ENCODE results near the gene GABBR2.

DNA sequence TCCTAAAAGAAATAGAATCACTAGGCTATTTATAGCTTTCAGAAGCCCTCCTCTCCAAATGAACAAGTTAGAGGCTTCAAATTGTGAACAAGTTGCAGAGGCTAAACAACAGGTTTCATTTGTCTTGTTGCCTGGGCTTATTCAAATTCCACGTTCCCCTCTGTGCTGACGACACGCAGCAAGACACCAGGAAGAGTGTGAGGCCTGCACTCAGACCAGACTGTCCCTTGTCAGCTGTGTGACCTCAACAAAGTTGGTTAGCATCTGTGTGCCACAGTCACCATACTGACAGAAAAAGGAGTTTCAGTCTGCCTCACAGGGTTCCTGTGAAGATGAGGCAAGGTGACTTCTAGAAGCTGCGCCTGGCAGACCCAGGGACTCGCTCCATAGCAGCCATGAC lies 22.1 kb upstream of the GABBR2 start:
- TF ChIP-seq EP300 (IDR thresholded peaks at IDR 0.05; ENCODE audit: low read length): no peak
- TF ChIP-seq, protein P1, sequence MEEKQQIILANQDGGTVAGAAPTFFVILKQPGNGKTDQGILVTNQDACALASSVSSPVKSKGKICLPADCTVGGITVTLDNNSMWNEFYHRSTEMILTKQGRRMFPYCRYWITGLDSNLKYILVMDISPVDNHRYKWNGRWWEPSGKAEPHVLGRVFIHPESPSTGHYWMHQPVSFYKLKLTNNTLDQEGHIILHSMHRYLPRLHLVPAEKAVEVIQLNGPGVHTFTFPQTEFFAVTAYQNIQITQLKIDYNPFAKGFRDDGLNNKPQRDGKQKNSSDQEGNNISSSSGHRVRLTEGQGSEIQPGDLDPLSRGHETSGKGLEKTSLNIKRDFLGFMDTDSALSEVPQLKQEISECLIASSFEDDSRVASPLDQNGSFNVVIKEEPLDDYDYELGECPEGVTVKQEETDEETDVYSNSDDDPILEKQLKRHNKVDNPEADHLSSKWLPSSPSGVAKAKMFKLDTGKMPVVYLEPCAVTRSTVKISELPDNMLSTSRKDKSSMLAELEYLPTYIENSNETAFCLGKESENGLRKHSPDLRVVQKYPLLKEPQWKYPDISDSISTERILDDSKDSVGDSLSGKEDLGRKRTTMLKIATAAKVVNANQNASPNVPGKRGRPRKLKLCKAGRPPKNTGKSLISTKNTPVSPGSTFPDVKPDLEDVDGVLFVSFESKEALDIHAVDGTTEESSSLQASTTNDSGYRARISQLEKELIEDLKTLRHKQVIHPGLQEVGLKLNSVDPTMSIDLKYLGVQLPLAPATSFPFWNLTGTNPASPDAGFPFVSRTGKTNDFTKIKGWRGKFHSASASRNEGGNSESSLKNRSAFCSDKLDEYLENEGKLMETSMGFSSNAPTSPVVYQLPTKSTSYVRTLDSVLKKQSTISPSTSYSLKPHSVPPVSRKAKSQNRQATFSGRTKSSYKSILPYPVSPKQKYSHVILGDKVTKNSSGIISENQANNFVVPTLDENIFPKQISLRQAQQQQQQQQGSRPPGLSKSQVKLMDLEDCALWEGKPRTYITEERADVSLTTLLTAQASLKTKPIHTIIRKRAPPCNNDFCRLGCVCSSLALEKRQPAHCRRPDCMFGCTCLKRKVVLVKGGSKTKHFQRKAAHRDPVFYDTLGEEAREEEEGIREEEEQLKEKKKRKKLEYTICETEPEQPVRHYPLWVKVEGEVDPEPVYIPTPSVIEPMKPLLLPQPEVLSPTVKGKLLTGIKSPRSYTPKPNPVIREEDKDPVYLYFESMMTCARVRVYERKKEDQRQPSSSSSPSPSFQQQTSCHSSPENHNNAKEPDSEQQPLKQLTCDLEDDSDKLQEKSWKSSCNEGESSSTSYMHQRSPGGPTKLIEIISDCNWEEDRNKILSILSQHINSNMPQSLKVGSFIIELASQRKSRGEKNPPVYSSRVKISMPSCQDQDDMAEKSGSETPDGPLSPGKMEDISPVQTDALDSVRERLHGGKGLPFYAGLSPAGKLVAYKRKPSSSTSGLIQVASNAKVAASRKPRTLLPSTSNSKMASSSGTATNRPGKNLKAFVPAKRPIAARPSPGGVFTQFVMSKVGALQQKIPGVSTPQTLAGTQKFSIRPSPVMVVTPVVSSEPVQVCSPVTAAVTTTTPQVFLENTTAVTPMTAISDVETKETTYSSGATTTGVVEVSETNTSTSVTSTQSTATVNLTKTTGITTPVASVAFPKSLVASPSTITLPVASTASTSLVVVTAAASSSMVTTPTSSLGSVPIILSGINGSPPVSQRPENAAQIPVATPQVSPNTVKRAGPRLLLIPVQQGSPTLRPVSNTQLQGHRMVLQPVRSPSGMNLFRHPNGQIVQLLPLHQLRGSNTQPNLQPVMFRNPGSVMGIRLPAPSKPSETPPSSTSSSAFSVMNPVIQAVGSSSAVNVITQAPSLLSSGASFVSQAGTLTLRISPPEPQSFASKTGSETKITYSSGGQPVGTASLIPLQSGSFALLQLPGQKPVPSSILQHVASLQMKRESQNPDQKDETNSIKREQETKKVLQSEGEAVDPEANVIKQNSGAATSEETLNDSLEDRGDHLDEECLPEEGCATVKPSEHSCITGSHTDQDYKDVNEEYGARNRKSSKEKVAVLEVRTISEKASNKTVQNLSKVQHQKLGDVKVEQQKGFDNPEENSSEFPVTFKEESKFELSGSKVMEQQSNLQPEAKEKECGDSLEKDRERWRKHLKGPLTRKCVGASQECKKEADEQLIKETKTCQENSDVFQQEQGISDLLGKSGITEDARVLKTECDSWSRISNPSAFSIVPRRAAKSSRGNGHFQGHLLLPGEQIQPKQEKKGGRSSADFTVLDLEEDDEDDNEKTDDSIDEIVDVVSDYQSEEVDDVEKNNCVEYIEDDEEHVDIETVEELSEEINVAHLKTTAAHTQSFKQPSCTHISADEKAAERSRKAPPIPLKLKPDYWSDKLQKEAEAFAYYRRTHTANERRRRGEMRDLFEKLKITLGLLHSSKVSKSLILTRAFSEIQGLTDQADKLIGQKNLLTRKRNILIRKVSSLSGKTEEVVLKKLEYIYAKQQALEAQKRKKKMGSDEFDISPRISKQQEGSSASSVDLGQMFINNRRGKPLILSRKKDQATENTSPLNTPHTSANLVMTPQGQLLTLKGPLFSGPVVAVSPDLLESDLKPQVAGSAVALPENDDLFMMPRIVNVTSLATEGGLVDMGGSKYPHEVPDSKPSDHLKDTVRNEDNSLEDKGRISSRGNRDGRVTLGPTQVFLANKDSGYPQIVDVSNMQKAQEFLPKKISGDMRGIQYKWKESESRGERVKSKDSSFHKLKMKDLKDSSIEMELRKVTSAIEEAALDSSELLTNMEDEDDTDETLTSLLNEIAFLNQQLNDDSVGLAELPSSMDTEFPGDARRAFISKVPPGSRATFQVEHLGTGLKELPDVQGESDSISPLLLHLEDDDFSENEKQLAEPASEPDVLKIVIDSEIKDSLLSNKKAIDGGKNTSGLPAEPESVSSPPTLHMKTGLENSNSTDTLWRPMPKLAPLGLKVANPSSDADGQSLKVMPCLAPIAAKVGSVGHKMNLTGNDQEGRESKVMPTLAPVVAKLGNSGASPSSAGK (IDR thresholded peaks at IDR 0.05): no peak
- TF ChIP-seq, protein P2, sequence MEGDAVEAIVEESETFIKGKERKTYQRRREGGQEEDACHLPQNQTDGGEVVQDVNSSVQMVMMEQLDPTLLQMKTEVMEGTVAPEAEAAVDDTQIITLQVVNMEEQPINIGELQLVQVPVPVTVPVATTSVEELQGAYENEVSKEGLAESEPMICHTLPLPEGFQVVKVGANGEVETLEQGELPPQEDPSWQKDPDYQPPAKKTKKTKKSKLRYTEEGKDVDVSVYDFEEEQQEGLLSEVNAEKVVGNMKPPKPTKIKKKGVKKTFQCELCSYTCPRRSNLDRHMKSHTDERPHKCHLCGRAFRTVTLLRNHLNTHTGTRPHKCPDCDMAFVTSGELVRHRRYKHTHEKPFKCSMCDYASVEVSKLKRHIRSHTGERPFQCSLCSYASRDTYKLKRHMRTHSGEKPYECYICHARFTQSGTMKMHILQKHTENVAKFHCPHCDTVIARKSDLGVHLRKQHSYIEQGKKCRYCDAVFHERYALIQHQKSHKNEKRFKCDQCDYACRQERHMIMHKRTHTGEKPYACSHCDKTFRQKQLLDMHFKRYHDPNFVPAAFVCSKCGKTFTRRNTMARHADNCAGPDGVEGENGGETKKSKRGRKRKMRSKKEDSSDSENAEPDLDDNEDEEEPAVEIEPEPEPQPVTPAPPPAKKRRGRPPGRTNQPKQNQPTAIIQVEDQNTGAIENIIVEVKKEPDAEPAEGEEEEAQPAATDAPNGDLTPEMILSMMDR (IDR thresholded peaks at IDR 0.05 in 2 of 3, conservative IDR thresholded peaks at IDR 0.05 in 1 of 3; ENCODE audit: insufficient read depth in 2 of 3, low read depth in 1 of 3, low read length in 3 of 3): no peak
- TF ChIP-seq, protein P3, sequence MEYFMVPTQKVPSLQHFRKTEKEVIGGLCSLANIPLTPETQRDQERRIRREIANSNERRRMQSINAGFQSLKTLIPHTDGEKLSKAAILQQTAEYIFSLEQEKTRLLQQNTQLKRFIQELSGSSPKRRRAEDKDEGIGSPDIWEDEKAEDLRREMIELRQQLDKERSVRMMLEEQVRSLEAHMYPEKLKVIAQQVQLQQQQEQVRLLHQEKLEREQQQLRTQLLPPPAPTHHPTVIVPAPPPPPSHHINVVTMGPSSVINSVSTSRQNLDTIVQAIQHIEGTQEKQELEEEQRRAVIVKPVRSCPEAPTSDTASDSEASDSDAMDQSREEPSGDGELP (CRISPR knock-in tag; IDR thresholded peaks at IDR 0.05; ENCODE audit: borderline replicate concordance): no peak
- no peak for TF ChIP-seq IRF2 (CRISPR knock-in tag; IDR thresholded peaks at IDR 0.05)
- TF ChIP-seq XRCC3 (IDR thresholded peaks at IDR 0.05): no peak
- no peak for TF ChIP-seq JUN (IDR thresholded peaks at IDR 0.05; ENCODE audit: borderline replicate concordance, low read depth, low read length)
- TF ChIP-seq JUN (CRISPR knock-in tag; IDR thresholded peaks at IDR 0.05; ENCODE audit: borderline replicate concordance): no peak

Measured in K562 (cell line).